Stomach (tissue), 4 donors: ENCODE data around the gene PELO.

Source experiments
- CTCF ChIP-seq, 7 experiments: fragments of 450-650 bp in 4 of 7; fragments of 200-600 bp in 3 of 7; sonication (generic) in 3 of 7; IDR thresholded peaks; one replicate each; pipeline ENCODE4 v1.5.1; 2016 to 2019; ENCODE audit warnings: antibody characterized with exemption in 7 of 7, control low read depth in 2 of 7, mild to moderate bottlenecking in 1 of 7
- EP300 ChIP-seq: sonication (generic); formaldehyde crosslinking; IDR thresholded peaks from one replicate; pipeline ENCODE4 v1.6.1; 2017; ENCODE audit warnings: antibody characterized with exemption
- POLR2A ChIP-seq, 4 donors: fragments of 450-650 bp; IDR thresholded peaks; one replicate each; pipeline ENCODE4 v1.6.1; 2016; ENCODE audit warnings: antibody characterized with exemption in 4 of 4, control low read depth in 2 of 4, mild to moderate bottlenecking in 1 of 4, moderate library complexity in 1 of 4
- POLR2AphosphoS5 ChIP-seq, 3 donors: sonication (generic); formaldehyde crosslinking; IDR thresholded peaks; one replicate each; pipeline ENCODE4 v1.6.1; 2016; ENCODE audit warnings: antibody characterized with exemption in 3 of 3

- no peak for TF ChIP-seq POLR2AphosphoS5 (IDR thresholded peaks at IDR 0.05)
- no peak for TF ChIP-seq CTCF (IDR thresholded peaks at IDR 0.05)
- TF ChIP-seq POLR2A (IDR thresholded peaks at IDR 0.05) = no peak
- TF ChIP-seq EP300 = no peak
Measured at GRCh38 chr5:52802974-52803336, 15.2 kb downstream of the PELO start.
